LNCaP clone FGC (cell line): ENCODE data around the gene FNDC3B.

Experiments
- DNase-seq: peaks from one replicate; pipeline ENCODE4 v3.0.0-alpha.2; 2011; ENCODE audit warnings: low read depth
- H3K4me3 ChIP-seq: 2 replicates; pipeline ENCODE4 v1.5.1; 2011; ENCODE audit warnings: mild to moderate bottlenecking, low read depth, low read length, control low read depth
- TF ChIP-seq, protein P1 (sequence below): IDR thresholded peaks from 2 replicates; pipeline ENCODE4 v1.5.1; 2012; ENCODE audit warnings: mild to moderate bottlenecking; ENCODE audit not compliant: control insufficient read depth, insufficient read depth; ENCODE audit errors: extremely low read depth

Gene FNDC3B

GRCh38 chr3:172103724-172104123 is 64.3 kb downstream of the FNDC3B start:
- no peak for DNase-seq
- no peak overlapping the region for H3K4me3 ChIP-seq
- TF ChIP-seq, protein P1, sequence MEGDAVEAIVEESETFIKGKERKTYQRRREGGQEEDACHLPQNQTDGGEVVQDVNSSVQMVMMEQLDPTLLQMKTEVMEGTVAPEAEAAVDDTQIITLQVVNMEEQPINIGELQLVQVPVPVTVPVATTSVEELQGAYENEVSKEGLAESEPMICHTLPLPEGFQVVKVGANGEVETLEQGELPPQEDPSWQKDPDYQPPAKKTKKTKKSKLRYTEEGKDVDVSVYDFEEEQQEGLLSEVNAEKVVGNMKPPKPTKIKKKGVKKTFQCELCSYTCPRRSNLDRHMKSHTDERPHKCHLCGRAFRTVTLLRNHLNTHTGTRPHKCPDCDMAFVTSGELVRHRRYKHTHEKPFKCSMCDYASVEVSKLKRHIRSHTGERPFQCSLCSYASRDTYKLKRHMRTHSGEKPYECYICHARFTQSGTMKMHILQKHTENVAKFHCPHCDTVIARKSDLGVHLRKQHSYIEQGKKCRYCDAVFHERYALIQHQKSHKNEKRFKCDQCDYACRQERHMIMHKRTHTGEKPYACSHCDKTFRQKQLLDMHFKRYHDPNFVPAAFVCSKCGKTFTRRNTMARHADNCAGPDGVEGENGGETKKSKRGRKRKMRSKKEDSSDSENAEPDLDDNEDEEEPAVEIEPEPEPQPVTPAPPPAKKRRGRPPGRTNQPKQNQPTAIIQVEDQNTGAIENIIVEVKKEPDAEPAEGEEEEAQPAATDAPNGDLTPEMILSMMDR, result no peak

DNA sequence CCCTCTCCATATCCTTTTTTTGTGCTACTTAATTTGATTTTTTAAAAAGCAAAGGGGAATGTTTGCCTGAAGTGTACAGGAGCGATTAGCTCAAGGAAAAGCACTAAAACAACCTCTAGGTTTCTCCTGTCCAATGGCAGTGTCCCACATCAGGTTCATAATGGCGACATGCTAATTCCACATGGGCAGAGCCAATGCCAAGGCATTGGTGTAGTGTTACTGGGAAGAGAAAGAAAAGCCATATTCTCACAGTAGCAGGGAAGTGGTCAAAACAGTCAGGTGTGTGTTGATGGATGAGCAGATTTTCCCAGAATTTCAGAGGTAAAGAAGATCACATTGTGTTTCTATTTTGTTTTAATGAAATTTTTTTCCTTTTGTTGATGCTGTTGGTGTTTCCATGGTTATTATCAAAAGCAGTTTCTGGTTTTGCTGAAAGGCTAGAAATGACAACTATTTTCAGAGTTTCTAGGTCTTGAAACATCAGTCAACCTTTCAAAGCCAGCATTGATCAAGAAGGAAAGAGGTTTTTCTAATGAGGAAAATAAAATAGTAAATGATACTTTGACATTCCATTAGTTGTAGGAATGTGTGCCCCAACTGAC is 65.2 kb downstream of the FNDC3B start:
- TF ChIP-seq, protein P1, result no peak
- peak overlapping the region; percentile 13; the same call in 1 of the 2 replicates for H3K4me3 ChIP-seq

DNA sequence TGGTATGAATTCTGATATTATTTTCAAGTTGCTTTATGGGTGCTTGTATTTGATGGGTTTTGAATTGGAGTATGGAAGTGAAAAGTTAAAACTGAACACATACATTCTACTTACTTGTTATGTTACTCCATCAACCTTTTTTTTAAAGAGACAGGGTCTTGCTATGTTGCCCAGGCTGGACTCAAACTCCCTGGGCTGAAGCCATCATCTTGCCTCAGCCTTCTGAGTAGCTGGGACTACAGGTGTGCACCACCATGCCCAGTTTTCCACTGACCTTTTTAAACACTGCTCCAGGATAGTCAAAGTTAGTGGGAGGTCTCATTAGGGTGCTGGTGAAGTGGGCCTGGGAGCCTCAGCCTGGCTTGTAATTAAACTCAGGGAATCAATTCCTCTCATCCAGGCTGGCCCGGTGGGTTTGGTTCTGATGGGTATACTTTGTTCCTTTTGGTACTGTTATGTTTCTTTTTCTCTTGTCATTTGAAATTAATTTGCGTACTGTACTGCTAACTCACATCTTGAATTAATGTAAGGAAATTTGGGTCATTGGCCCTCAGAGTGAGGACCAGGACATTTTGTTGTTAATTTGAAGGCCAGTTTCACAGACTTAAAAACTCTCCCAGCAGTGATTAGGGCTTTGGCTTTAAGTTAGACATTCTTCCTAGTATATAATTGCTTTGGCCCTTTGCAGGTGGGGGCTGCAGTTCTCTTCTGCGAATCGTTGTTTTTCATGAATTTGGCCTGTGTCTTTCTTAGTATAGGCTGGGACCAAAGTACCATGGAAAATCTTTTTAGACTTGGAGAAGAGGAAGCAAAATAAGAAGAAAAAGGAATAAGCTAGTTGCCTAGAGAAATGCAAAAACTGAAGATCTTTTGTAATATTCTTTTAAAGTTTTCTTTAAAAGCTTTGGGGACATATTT is 66.9 kb downstream of the FNDC3B start:
- TF ChIP-seq, protein P1, result no peak
- no peak overlapping the region for H3K4me3 ChIP-seq
- no peak for DNase-seq

More for the DNA sequence above, 65.2 kb downstream of the FNDC3B start:
- no peak for DNase-seq

- TF ChIP-seq, protein P1, result no peak
- DNase-seq, result no peak
- H3K4me3 ChIP-seq, result no peak overlapping the region
These were observed 67.6 kb downstream of the FNDC3B start for GRCh38 chr3:172106989-172107388.

- no peak for DNase-seq
- TF ChIP-seq, protein P1, result no peak
- H3K4me3 ChIP-seq, result no peak overlapping the region
These were observed 68.0 kb downstream of the FNDC3B start for GRCh38 chr3:172107403-172107802.

GRCh38 chr3:172110127-172110779 is 70.9 kb downstream of the FNDC3B start:
- TF ChIP-seq, protein P1, result no peak
- H3K4me3 ChIP-seq, result no peak overlapping the region

More at GRCh38 chr3:172110127-172110779, 70.9 kb downstream of the FNDC3B start:
- no peak for DNase-seq
